Spleen (tissue), 11 donors: ENCODE data around the gene OSMR. TPM values are rescaled to one million over a fixed set of nuclear protein-coding genes. Genes with fewer than 3 reads are reported as not detected.

Source experiments
- DNase-seq: peaks from one replicate; pipeline ENCODE4 v3.0.0-alpha.2; 2020
- H3K27ac ChIP-seq, 8 donors: fragments of 200-600 bp; sonication (generic) in 7 of 8; 1 replicate in 4 of 8; 2 replicates in 4 of 8; pipeline versions ENCODE4 v1.5.0 to v1.8.0; 2016 to 2021; ENCODE audit warnings: inconsistent platforms in 4 of 8, mild to moderate bottlenecking in 4 of 8, moderate library complexity in 1 of 8
- H3K27me3 ChIP-seq, 7 donors: fragments of 200-600 bp; sonication (generic) in 6 of 7; replicated peaks in 1 of 7; 1 replicate in 4 of 7; 2 replicates in 3 of 7; pipeline versions ENCODE4 v1.5.0 to v1.8.0; 2016 to 2021; ENCODE audit warnings: inconsistent platforms in 3 of 7, mild to moderate bottlenecking in 1 of 7
- H3K36me3 ChIP-seq, 6 donors: fragments of 200-600 bp; sonication (generic) in 5 of 6; 1 replicate in 4 of 6; 2 replicates in 2 of 6; pipeline versions ENCODE4 v1.5.0 to v1.8.0; 2016 to 2021; ENCODE audit warnings: inconsistent platforms in 2 of 6
- H3K4me1 ChIP-seq, 6 donors: fragments of 200-600 bp; sonication (generic) in 5 of 6; 1 replicate in 3 of 6; 2 replicates in 3 of 6; pipeline versions ENCODE4 v1.5.0 to v1.8.0; 2016 to 2021; ENCODE audit warnings: inconsistent platforms in 3 of 6
- H3K4me3 ChIP-seq, 8 donors: fragments of 200-600 bp; sonication (generic) in 7 of 8; 1 replicate in 4 of 8; 2 replicates in 4 of 8; pipeline versions ENCODE4 v1.5.0 to v1.8.0; 2016 to 2021; ENCODE audit warnings: inconsistent platforms in 4 of 8, mild to moderate bottlenecking in 4 of 8, moderate library complexity in 2 of 8
- H3K9me3 ChIP-seq, 8 donors: fragments of 200-600 bp; sonication (generic) in 7 of 8; 1 replicate in 4 of 8; 2 replicates in 4 of 8; pipeline versions ENCODE4 v1.5.0 to v1.8.0; 2016 to 2021; ENCODE audit warnings: inconsistent platforms in 4 of 8
- CTCF ChIP-seq, 11 experiments: fragments of 200-600 bp in 7 of 11; fragments of 450-650 bp in 4 of 11; sonication (generic) in 4 of 11; IDR thresholded peaks in 8 of 11; conservative IDR thresholded peaks in 3 of 11; 1 replicate in 7 of 11; 2 replicates in 4 of 11; pipeline versions ENCODE4 v1.4.0 to v1.8.0; 2016 to 2021; ENCODE audit warnings: antibody characterized with exemption in 11 of 11, inconsistent platforms in 4 of 11, mild to moderate bottlenecking in 1 of 11
- POLR2A ChIP-seq, 3 donors: fragments of 450-650 bp; IDR thresholded peaks; one replicate each; pipeline ENCODE4 v1.5.1; 2017; ENCODE audit warnings: antibody characterized with exemption in 3 of 3, mild to moderate bottlenecking in 1 of 3
- POLR2AphosphoS5 ChIP-seq, 3 donors: sonication (generic); formaldehyde crosslinking; IDR thresholded peaks; one replicate each; pipeline ENCODE4 v1.5.1; 2017; ENCODE audit warnings: antibody characterized with exemption in 3 of 3
- WGBS, 5 donors: extraction: QIAGEN DNeasy Blood & Tissue Kit in 3 of 5; methylation state at CpG; one replicate each; pipeline versions ENCODE4 v1.1.5 to v1.1.7; 2013 to 2018; 5-methylcytosine and 5-hydroxymethylcytosine counted together
- intact Hi-C: fragments of 100-400 bp; cut with DNase I; formaldehyde crosslinking; loops from one replicate; pipeline ENCODE4 v1.15.0; 2023; ENCODE audit warnings: low total_unique reads
- polyA plus RNA-seq, 3 donors: library from polyadenylated mRNA; stranded (reverse); fragments of 200-250 nt; gene quantifications; one replicate each; pipeline ENCODE4 v1.2.1, GENCODE V29; 2013
- total RNA-seq, 7 donors: library from RNA; depleted of rRNA in 3 of 7; stranded (reverse); fragments of >200 nt in 3 of 7; fragmentation: NEBNext Ultra II Directional in 4 of 7; extraction: Animal tissue kit (Norgen Biotek cat#: 25700) in 4 of 7; gene quantifications; one replicate each; pipeline versions ENCODE4 v1.1.0 to v1.2.1, GENCODE V29; 2016 to 2021
- donor health status: healthy with polysubstance abuse.
- donor health status: DM: no; HTN: no; CAD: no; lungs with moderate emphysema.
- donor health status: DM: no; HTN: no; CAD: no.
- donor health status: Bipolar disorder and iron deficiency.
- donor health status: healthy.
- donor health status: DM: no; HTN: no; CAD: no.
- donor health status: DM: yes; HTN: yes; CAD: no.

Gene OSMR
- total and polyA plus RNA-seq, 10 donors: 2.5 to 74.6 (median 67.9) TPM

- no peak for DNase-seq
- TF ChIP-seq POLR2A (IDR thresholded peaks at IDR 0.05) (no peak), POLR2AphosphoS5 (IDR thresholded peaks at IDR 0.05) (no peak), CTCF (IDR thresholded peaks at IDR 0.05 in 8 of 11, conservative IDR thresholded peaks at IDR 0.05 in 3 of 11) (no peak)
- H3K36me3 ChIP-seq: no peaks in the 10 kb centered on the region
- H3K27me3 ChIP-seq: peaks cover 0 to 10% (median 0%) of the 10 kb centered on the region in 7 donors
- no peaks in the 10 kb centered on the region for H3K9me3 ChIP-seq
- H3K27ac ChIP-seq: no peak overlapping the region
- intact Hi-C loops: loop anchor here (10.0 kb wide), 1 partner anchor 82 kb away; no protein-coding TSS in a partner anchor
- WGBS, 5 donors: 75 to 82% (median 80%) methylated on average over 4 of the region's 4 CpGs
- H3K4me1 ChIP-seq: peaks cover 0 to 33% (median 15%) of the 10 kb centered on the region in 6 donors
- no peak overlapping the region for H3K4me3 ChIP-seq
Observed at GRCh38 chr5:38832810-38833209, 13.0 kb upstream of the OSMR start.

- intact Hi-C loops: loop anchor here (10.0 kb wide), 1 partner anchor 79 kb away; no protein-coding TSS in a partner anchor
- no peak for TF ChIP-seq POLR2A (IDR thresholded peaks at IDR 0.05)
- TF ChIP-seq CTCF (IDR thresholded peaks at IDR 0.05 in 8 of 11, conservative IDR thresholded peaks at IDR 0.05 in 3 of 11): no peak
- no peak for TF ChIP-seq POLR2AphosphoS5 (IDR thresholded peaks at IDR 0.05)
- Histone ChIP-seq H3K36me3 (no peaks in the 10 kb centered on the region), H3K27ac (peak overlapping the region in 6 of 8 donors; percentile 6 to 57 (median 35)), H3K9me3 (no peaks in the 10 kb centered on the region), H3K4me1 (peaks cover 0 to 31% (median 14%) of the 10 kb centered on the region in 6 donors), H3K4me3 (no peak overlapping the region), H3K27me3 (peaks cover 0 to 16% (median 0%) of the 10 kb centered on the region in 7 donors)
- DNase-seq: no peak
- WGBS, 5 donors: 11 to 26% (median 14%) methylated on average over 2 of the region's 2 CpGs
Observed at GRCh38 chr5:38835887-38836286, 9.9 kb upstream of the OSMR start.

- Histone ChIP-seq H3K4me3 (no peak overlapping the region), H3K27me3 (peaks cover 0 to 22% (median 0%) of the 10 kb centered on the region in 7 donors), H3K4me1 (peaks cover 0 to 27% (median 10%) of the 10 kb centered on the region in 6 donors), H3K36me3 (no peaks in the 10 kb centered on the region), H3K27ac (no peak overlapping the region), H3K9me3 (no peaks in the 10 kb centered on the region)
- 63 to 90% (median 83%) methylated on average over 2 of the region's 2 CpGs for WGBS, 5 donors
- intact Hi-C loops: loop anchor here (10.0 kb wide), 1 partner anchor 77 kb away; no protein-coding TSS in a partner anchor
- no peak for DNase-seq
- TF ChIP-seq POLR2A (IDR thresholded peaks at IDR 0.05): no peak
Observed at GRCh38 chr5:38837416-38837815, 8.4 kb upstream of the OSMR start.

- H3K4me3 ChIP-seq: no peak overlapping the region
- intact Hi-C loops: loop anchor here (10.0 kb wide), 1 partner anchor 77 kb away; no protein-coding TSS in a partner anchor
- DNase-seq: no peak
- H3K27ac ChIP-seq: no peak overlapping the region
- TF ChIP-seq POLR2A (IDR thresholded peaks at IDR 0.05) (no peak), POLR2AphosphoS5 (IDR thresholded peaks at IDR 0.05) (no peak), CTCF (IDR thresholded peaks at IDR 0.05 in 8 of 11, conservative IDR thresholded peaks at IDR 0.05 in 3 of 11) (no peak)
- H3K36me3 ChIP-seq: no peaks in the 10 kb centered on the region
- H3K9me3 ChIP-seq: no peaks in the 10 kb centered on the region
- peaks cover 0 to 26% (median 0%) of the 10 kb centered on the region in 7 donors for H3K27me3 ChIP-seq
- H3K4me1 ChIP-seq: peaks cover 0 to 27% (median 13%) of the 10 kb centered on the region in 6 donors
- WGBS, 5 donors: 70 to 95% (median 92%) methylated on average over 2 of the region's 2 CpGs
Observed at GRCh38 chr5:38837932-38838331, 7.9 kb upstream of the OSMR start.
